ENCODE data around the gene TMX4. TPM values are rescaled to one million over a fixed set of nuclear protein-coding genes. Genes with fewer than 3 reads are reported as not detected.

Gene TMX4
- total and polyA plus RNA-seq, 2 donors (not counting 3 experiments of a cell fraction or from before 2014, with no cell fraction given): 6.5 to 30.3 TPM

DNA sequence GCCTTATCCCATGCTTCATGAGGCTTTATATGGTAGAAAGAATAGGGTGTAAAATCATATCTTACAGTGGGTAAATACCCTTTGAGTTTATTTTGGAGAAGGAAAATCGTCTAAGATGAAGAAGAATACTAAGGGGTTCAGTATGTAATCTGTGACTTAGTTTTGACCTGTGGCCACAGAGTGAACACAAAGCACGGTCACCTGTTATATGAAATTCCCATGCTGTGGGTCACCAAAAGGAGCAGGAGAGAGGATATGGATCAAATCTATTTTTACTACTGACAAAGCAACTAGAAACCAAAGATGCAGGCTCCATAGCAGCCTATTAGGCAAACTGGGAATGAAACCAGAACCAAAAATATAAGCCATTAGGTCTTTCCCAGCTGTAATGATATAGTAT lies 75.7 kb downstream of the TMX4 start:
- Histone ChIP-seq H3K27ac (ENCODE audit: insufficient read depth, low read depth, low read length) (no peak overlapping the region), H3K79me2 (ENCODE audit: control insufficient read depth, insufficient read depth, low read length) (no peaks in the 10 kb centered on the region), H3K9me3 (replicated peaks; ENCODE audit: control insufficient read depth, insufficient read depth, low read length) (no peaks in the 10 kb centered on the region), H3K9ac (replicated peaks; ENCODE audit: extremely low read depth, insufficient read depth, low read length) (no peak overlapping the region), H3K4me2 (ENCODE audit: insufficient read depth, low read length) (no peak overlapping the region), H3K27me3 (ENCODE audit: control insufficient read depth in 2 of 2, insufficient read depth in 2 of 2, low read length in 2 of 2) (no peaks in the 10 kb centered on the region), H3K9me1 (replicated peaks; ENCODE audit: control insufficient read depth, extremely low read depth, insufficient read depth, low read length) (no peaks in the 10 kb centered on the region), H3K4me3 (replicated peaks in 1 of 3; ENCODE audit: insufficient read depth in 1 of 3, low read depth in 1 of 3, low read length in 3 of 3) (no peak overlapping the region), H4K20me1 (replicated peaks; ENCODE audit: control insufficient read depth, extremely low read depth, insufficient read depth, low read length) (no peaks in the 10 kb centered on the region), H3K4me1 (ENCODE audit: control insufficient read depth, extremely low read depth, insufficient read depth, low read length) (peaks cover 3% of the 10 kb centered on the region), H2AFZ (ENCODE audit: low read depth, low read length) (no peak overlapping the region), H3K36me3 (ENCODE audit: control insufficient read depth in 2 of 2, extremely low read depth in 1 of 2, insufficient read depth in 2 of 2, low read length in 2 of 2) (no peaks in the 10 kb centered on the region)
- POLR2A ChIA-PET: no interaction called here
- dilution Hi-C loops (cut with MboI; ENCODE audit: extremely low pct_ligation_motif_present, low sequenced_read_pairs) (no loop called here), intact Hi-C loops (cut with micrococcal nuclease) (no loop called here)
- DNase-seq (ENCODE audit: low read depth, low spot score): no peak
- TF ChIP-seq, protein P1, sequence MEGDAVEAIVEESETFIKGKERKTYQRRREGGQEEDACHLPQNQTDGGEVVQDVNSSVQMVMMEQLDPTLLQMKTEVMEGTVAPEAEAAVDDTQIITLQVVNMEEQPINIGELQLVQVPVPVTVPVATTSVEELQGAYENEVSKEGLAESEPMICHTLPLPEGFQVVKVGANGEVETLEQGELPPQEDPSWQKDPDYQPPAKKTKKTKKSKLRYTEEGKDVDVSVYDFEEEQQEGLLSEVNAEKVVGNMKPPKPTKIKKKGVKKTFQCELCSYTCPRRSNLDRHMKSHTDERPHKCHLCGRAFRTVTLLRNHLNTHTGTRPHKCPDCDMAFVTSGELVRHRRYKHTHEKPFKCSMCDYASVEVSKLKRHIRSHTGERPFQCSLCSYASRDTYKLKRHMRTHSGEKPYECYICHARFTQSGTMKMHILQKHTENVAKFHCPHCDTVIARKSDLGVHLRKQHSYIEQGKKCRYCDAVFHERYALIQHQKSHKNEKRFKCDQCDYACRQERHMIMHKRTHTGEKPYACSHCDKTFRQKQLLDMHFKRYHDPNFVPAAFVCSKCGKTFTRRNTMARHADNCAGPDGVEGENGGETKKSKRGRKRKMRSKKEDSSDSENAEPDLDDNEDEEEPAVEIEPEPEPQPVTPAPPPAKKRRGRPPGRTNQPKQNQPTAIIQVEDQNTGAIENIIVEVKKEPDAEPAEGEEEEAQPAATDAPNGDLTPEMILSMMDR (IDR thresholded peaks at IDR 0.05; ENCODE audit: extremely low read depth in 1 of 2, insufficient read depth in 1 of 2, low read depth in 1 of 2, low read length in 2 of 2): no peak
- TF ChIP-seq MYC (IDR thresholded peaks at IDR 0.05; ENCODE audit: low read depth, low read length) (no peak), POLR2AphosphoS5 (IDR thresholded peaks at IDR 0.05; ENCODE audit: insufficient read depth, low read depth, low read length) (no peak), JUN (IDR thresholded peaks at IDR 0.05; ENCODE audit: borderline replicate concordance, insufficient read depth, insufficient read length, low read depth) (no peak), GATA2 (IDR thresholded peaks at IDR 0.05; ENCODE audit: insufficient read depth, insufficient read length, low read depth, low read length) (no peak), EZH2 (IDR thresholded peaks at IDR 0.05; ENCODE audit: borderline replicate concordance, low read depth, low read length, severe bottlenecking) (no peak), POLR2A (IDR thresholded peaks at IDR 0.05; ENCODE audit: low read depth, low read length) (no peak), FOS (IDR thresholded peaks at IDR 0.05; ENCODE audit: borderline replicate concordance, insufficient read depth, low read length) (no peak)
- TF ChIP-seq, protein P2, sequence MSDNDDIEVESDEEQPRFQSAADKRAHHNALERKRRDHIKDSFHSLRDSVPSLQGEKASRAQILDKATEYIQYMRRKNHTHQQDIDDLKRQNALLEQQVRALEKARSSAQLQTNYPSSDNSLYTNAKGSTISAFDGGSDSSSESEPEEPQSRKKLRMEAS (IDR thresholded peaks at IDR 0.05; ENCODE audit: insufficient read depth, insufficient read length): no peak
- CTCF ChIA-PET: no interaction called here
- BruUV-seq (replicated peaks): no TSS peak
- no peak for FAIRE-seq

Measured in endothelial cell of umbilical vein (primary cell).